ENCODE measurements around the gene KIAA1586. TPM values are rescaled to one million over a fixed set of nuclear protein-coding genes. Genes with fewer than 3 reads are reported as not detected.

The KIAA1586 gene, protein sequence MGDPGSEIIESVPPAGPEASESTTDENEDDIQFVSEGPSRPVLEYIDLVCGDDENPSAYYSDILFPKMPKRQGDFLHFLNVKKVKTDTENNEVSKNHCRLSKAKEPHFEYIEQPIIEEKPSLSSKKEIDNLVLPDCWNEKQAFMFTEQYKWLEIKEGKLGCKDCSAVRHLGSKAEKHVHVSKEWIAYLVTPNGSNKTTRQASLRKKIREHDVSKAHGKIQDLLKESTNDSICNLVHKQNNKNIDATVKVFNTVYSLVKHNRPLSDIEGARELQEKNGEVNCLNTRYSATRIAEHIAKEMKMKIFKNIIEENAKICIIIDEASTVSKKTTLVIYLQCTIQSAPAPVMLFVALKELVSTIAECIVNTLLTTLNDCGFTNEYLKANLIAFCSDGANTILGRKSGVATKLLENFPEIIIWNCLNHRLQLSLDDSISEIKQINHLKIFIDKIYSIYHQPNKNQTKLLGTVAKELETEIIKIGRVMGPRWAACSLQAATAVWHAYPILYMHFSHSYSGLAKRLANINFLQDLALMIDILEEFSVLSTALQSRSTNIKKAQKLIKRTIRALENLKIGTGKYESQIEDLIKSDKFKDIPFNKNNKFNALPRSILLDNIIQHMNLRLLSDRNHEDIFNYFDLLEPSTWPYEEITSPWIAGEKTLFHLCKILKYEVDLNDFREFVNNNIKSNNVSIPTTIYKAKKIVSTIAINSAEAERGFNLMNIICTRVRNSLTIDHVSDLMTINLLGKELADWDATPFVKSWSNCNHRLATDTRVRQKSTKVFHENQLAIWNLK
- 3.8 to 6.4 TPM (median 6.1 TPM) in 5 replicates for total RNA-seq (2022; extraction: Qiagen RNA extraction; ENCODE audit: low read depth)

DNA sequence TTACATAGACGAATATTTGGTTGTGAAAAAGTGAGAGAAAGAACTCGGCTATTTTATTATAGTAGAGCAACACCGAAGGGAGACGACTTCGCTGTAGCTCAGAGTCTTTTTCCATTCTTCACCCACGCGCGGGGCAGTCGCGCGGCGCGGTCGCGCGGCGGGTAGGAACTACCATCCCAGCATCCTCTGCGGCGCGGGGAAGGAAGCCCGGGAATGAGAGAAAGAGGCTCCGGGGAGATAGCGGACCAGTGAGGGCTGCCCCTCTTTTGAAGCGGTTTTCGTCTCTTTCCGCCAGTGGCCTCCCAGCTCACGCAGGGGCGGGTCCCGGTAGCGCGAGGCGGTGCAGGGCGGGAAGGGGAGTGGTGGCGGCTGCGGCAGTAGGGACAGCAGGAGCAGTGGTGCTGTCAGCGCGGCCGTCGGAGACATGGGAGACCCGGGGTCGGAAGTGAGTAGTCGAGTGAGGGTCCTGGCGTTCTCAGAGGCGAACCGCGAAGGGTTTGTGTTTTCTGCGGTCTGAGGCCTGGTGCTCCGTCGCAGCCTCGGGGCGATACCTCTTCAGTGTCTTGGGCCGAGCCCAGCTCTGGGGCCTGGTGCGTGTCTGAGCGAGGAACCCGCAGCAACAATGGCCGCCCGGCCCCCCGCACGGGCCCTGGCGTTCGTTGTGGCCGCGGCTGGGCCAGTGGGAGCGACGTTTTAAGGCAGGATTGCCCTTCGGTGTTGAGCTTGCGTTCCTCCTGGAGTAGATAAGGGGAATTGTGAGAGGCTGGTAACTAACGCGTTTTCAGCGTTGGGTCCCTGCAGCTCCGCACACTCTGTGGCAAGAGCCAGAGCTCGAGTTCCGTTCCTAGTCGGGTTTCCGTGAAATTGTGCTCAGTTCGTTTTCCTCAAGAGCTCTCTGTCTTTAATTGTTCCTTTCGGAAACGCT is at the start of gene KIAA1586:
Gene KIAA1586 (plus strand): TSS at position 362 of the 925 bp plus-strand sequence. CDS start 63 bp downstream, at position 425.

DNA sequence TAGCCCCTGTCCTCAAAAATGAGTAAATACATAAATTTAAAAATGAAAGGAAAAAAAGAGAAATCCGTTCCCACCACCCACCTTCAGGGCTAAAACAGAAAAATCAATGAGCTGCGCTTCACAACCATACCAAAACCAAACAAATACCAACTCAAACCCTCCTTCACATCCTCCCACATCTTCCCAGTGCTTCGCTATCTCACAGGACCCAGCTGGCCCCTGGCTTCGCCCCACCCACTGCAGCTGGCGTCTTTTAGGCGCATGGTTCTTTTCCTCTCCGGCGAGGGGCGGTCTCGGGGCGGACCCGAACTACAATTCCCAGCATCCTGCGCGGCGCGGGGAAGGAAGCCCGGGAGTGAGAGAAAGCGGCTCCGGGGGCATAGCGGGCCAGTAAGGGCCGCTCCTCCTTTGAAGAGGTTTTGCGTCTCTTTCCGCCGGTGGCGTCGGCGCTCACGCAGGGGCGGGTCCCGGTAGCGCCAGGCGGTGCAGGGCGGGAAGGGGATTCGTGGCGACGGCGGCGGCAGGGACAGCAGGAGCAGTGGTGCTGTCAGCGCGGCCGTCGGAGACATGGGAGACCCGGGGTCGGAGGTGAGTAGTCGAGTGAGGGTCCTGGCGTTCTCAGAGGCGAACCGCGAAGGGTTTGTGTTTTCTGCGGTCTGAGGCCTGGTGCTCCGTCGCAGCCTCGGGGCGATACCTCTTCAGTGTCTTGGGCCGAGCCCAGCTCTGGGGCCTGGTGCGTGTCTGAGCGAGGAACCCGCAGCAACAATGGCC is 43.4 kb downstream of the KIAA1586 start, which contains the start of gene ZNF451:
Gene ZNF451 (plus strand): TSS at position 502 of the 771 bp plus-strand sequence. CDS start 66 bp downstream, at position 568.

Other genes with a start within 250 kb of the KIAA1586 start
- 0.61 to 1.3 TPM (median 0.99 TPM) in 5 replicates for gene BEND6, start 91.6 kb upstream of the KIAA1586 start, total RNA-seq (2022; extraction: Qiagen RNA extraction; ENCODE audit: low read depth)
- 6.0 to 10.9 TPM (median 9.1 TPM) in 5 replicates for gene ZNF451, start 43.5 kb downstream of the KIAA1586 start, total RNA-seq (2022; extraction: Qiagen RNA extraction; ENCODE audit: low read depth)
- gene BAG2, start 125.6 kb downstream of the KIAA1586 start, total RNA-seq (2022; extraction: Qiagen RNA extraction; ENCODE audit: low read depth): 7.6 to 8.9 TPM (median 8.0 TPM) in 5 replicates
- gene RAB23, start 175.6 kb downstream of the KIAA1586 start, total RNA-seq (2022; extraction: Qiagen RNA extraction; ENCODE audit: low read depth): 6.7 to 9.4 TPM (median 8.7 TPM) in 5 replicates